H1 (cell line): ENCODE results near the gene ANKRD29. TPM values are rescaled to one million over a fixed set of nuclear protein-coding genes. Genes with fewer than 3 reads are reported as not detected.

Experiments used
- CTCF ChIA-PET: fragments of 300-600 bp; sonication (Branson Sonifier 250); formaldehyde crosslinking; loops from one replicate; lab custom pipeline; 2021; ENCODE audit not compliant: partially characterized antibody; lab: Charles Lee
- POLR2A ChIA-PET: fragments of 300-600 bp; sonication (Branson Sonifier 250); formaldehyde crosslinking; loops from one replicate; lab custom pipeline; 2021; ENCODE audit warnings: inconsistent platforms; ENCODE audit not compliant: partially characterized antibody; lab: Charles Lee
- DNase-seq, 2 experiments: peaks; one replicate each; pipeline versions ENCODE4 v3.0.0 to v3.0.0-alpha.2; 2010 to 2022; ENCODE audit warnings: low spot score in 2 of 2, low read depth in 1 of 2, mixed read lengths in 1 of 2
- FAIRE-seq: peaks from 2 replicates; lab custom pipeline; 2011; peaks lifted over from hg19 to GRCh38; lab: Jason Lieb, UNC
- H2AFZ ChIP-seq: 2 replicates; pipeline ENCODE4 v1.8.1; 2012; ENCODE audit warnings: low read length, inconsistent platforms
- H2AK5ac ChIP-seq: 2 replicates; pipeline ENCODE4 v1.6.1; 2013; ENCODE audit warnings: low read depth, low read length
- H2BK120ac ChIP-seq: replicated peaks from 2 replicates; pipeline ENCODE3; 2013; ENCODE audit warnings: low read depth, low read length, inconsistent platforms
- H2BK12ac ChIP-seq: 2 replicates; pipeline ENCODE4 v1.6.1; 2013; ENCODE audit warnings: low read depth, low read length
- H2BK15ac ChIP-seq: 2 replicates; pipeline ENCODE4 v1.6.1; 2013; ENCODE audit warnings: low read length
- H2BK20ac ChIP-seq: 2 replicates; pipeline ENCODE4 v1.6.1; 2013; ENCODE audit warnings: low read length
- H2BK5ac ChIP-seq: 2 replicates; pipeline ENCODE4 v1.6.1; 2013; ENCODE audit warnings: low read depth, low read length
- H3K14ac ChIP-seq: 2 replicates; pipeline ENCODE4 v1.6.1; 2013; ENCODE audit warnings: inconsistent platforms; ENCODE audit not compliant: insufficient read length
- H3K18ac ChIP-seq: 2 replicates; pipeline ENCODE4 v1.6.1; 2013; ENCODE audit warnings: low read length; ENCODE audit errors: extremely low read depth
- H3K23ac ChIP-seq: 2 replicates; pipeline ENCODE4 v1.6.1; 2013; ENCODE audit warnings: inconsistent platforms; ENCODE audit not compliant: insufficient read length
- H3K23me2 ChIP-seq: 2 replicates; pipeline ENCODE4 v1.6.1; 2013; ENCODE audit warnings: low read depth, low read length
- H3K27ac ChIP-seq: 2 replicates; pipeline ENCODE4 v1.6.1; 2011; ENCODE audit warnings: low read depth, low read length, inconsistent platforms
- H3K27me3 ChIP-seq, 4 experiments: replicated peaks in 1 of 4; 1 replicate in 1 of 4; 2 replicates in 3 of 4; pipeline versions ENCODE4 v1.6.1 to v1.8.1; 2011 to 2013; ENCODE audit warnings: low read length in 3 of 4, mild to moderate bottlenecking in 3 of 4, inconsistent platforms in 2 of 4, mixed read lengths in 2 of 4, moderate library complexity in 1 of 4; ENCODE audit not compliant: control insufficient read depth in 3 of 4, insufficient read depth in 3 of 4; ENCODE audit errors: extremely low read depth in 1 of 4
- H3K36me3 ChIP-seq, 4 experiments: 2 replicates each; pipeline versions ENCODE4 v1.6.1 to v1.8.1; 2011 to 2013; ENCODE audit warnings: mild to moderate bottlenecking in 4 of 4, low read length in 3 of 4, moderate library complexity in 2 of 4, control low read depth in 1 of 4, inconsistent platforms in 1 of 4; ENCODE audit not compliant: insufficient read depth in 4 of 4, control insufficient read depth in 2 of 4
- H3K4ac ChIP-seq: replicated peaks from 2 replicates; pipeline ENCODE3; 2013; ENCODE audit warnings: low read length, low read depth, mixed read lengths, inconsistent platforms; ENCODE audit not compliant: insufficient read length
- H3K4me1 ChIP-seq, 4 experiments: replicated peaks in 1 of 4; 1 replicate in 1 of 4; 2 replicates in 3 of 4; pipeline versions ENCODE4 v1.6.1 to v1.8.1; 2011 to 2013; ENCODE audit warnings: low read length in 3 of 4, inconsistent platforms in 2 of 4, mixed read lengths in 1 of 4; ENCODE audit not compliant: insufficient read depth in 4 of 4, control insufficient read depth in 3 of 4
- H3K4me2 ChIP-seq, 2 experiments: 2 replicates each; pipeline versions ENCODE4 v1.6.1 to v1.8.1; 2011 to 2013; ENCODE audit warnings: low read depth in 2 of 2, low read length in 2 of 2, control low read depth in 1 of 2, inconsistent platforms in 1 of 2, mild to moderate bottlenecking in 1 of 2; ENCODE audit not compliant: insufficient read depth in 1 of 2
- H3K4me3 ChIP-seq, 4 experiments: fragments of 200-600, 300-600 bp in 1 of 4; sonication (generic), shearing (Covaris generic), sonication (Bioruptor Twin) in 1 of 4; 2 replicates each; pipeline versions ENCODE4 v1.5.1 to v1.8.1; 2011 to 2016; ENCODE audit warnings: low read length in 4 of 4, low read depth in 3 of 4, control low read depth in 2 of 4, inconsistent platforms in 2 of 4, mild to moderate bottlenecking in 2 of 4, mixed read lengths in 1 of 4, moderate library complexity in 1 of 4; ENCODE audit not compliant: insufficient read depth in 2 of 4; ENCODE audit errors: extremely low read depth in 1 of 4
- H3K56ac ChIP-seq: replicated peaks from 2 replicates; pipeline ENCODE3; 2013; ENCODE audit warnings: low read depth, mild to moderate bottlenecking, mixed read lengths, low read length, inconsistent platforms; ENCODE audit not compliant: insufficient read length
- H3K79me1 ChIP-seq: 2 replicates; pipeline ENCODE4 v1.6.1; 2013; ENCODE audit warnings: low read depth, low read length, control low read depth
- H3K79me2 ChIP-seq, 2 experiments: 2 replicates each; pipeline versions ENCODE4 v1.6.1 to v1.8.1; 2012 to 2013; ENCODE audit warnings: low read length in 2 of 2, mild to moderate bottlenecking in 2 of 2, inconsistent platforms in 1 of 2; ENCODE audit not compliant: insufficient read depth in 2 of 2, control insufficient read depth in 1 of 2
- H3K9ac ChIP-seq, 4 experiments: replicated peaks in 1 of 4; 1 replicate in 1 of 4; 2 replicates in 3 of 4; pipeline versions ENCODE4 v1.6.1 to v1.8.1; 2011 to 2013; ENCODE audit warnings: low read depth in 3 of 4, low read length in 3 of 4, control low read depth in 2 of 4, mild to moderate bottlenecking in 2 of 4, moderate library complexity in 2 of 4, inconsistent platforms in 1 of 4; ENCODE audit errors: extremely low read depth in 1 of 4
- H3K9me3 ChIP-seq, 2 experiments: 2 replicates each; pipeline versions ENCODE4 v1.6.1 to v1.8.1; 2012 to 2013; ENCODE audit warnings: mild to moderate bottlenecking in 2 of 2, moderate library complexity in 2 of 2, control low read depth in 1 of 2, inconsistent platforms in 1 of 2, low read depth in 1 of 2, low read length in 1 of 2, mixed read lengths in 1 of 2; ENCODE audit not compliant: insufficient read depth in 2 of 2
- H4K20me1 ChIP-seq, 2 experiments: replicated peaks in 1 of 2; 2 replicates each; pipeline versions ENCODE3 to v1.8.1; 2011 to 2013; ENCODE audit warnings: inconsistent platforms in 2 of 2, low read length in 2 of 2, mild to moderate bottlenecking in 1 of 2; ENCODE audit not compliant: insufficient read depth in 2 of 2, control insufficient read depth in 1 of 2
- H4K5ac ChIP-seq: 2 replicates; pipeline ENCODE4 v1.6.1; 2013; ENCODE audit warnings: low read length, low read depth, mixed read lengths, inconsistent platforms; ENCODE audit not compliant: insufficient read length
- H4K8ac ChIP-seq: 2 replicates; pipeline ENCODE4 v1.8.0; 2013; ENCODE audit warnings: mild to moderate bottlenecking, moderate library complexity, low read length, inconsistent platforms; ENCODE audit not compliant: insufficient read depth; ENCODE audit errors: extremely low read depth
- H4K91ac ChIP-seq: replicated peaks from 2 replicates; pipeline ENCODE3; 2013; ENCODE audit warnings: low read length, mixed read lengths, inconsistent platforms; ENCODE audit not compliant: insufficient read length
- TAF1 ChIP-seq: IDR thresholded peaks from 2 replicates; pipeline ENCODE4 v1.6.1; 2011; ENCODE audit warnings: mild to moderate bottlenecking, low read depth, low read length
- WGBS, 2 experiments: shearing (Covaris generic) in 1 of 2; methylation state at CpG; one replicate each; pipeline versions ENCODE4 v1.1.6 to v1.1.7; 2013 to 2015; ENCODE audit warnings: low lambda C conversion rate in 2 of 2, mixed read lengths in 2 of 2, inconsistent platforms in 1 of 2, low coverage in 1 of 2, missing lambda C conversion rate in 1 of 2; ENCODE audit not compliant: insufficient replicate concordance in 2 of 2, insufficient coverage in 1 of 2, insufficient read length in 1 of 2; ENCODE audit errors: extremely low coverage in 1 of 2, missing lambda C conversion rate in 1 of 2; 5-methylcytosine and 5-hydroxymethylcytosine counted together
- polyA plus RNA-seq, 7 experiments: library from polyadenylated mRNA; depleted of rRNA in 3 of 7; stranded (reverse) in 5 of 7; unstranded in 2 of 7; fragments of >200 nt in 5 of 7; fragments of 200-250 nt in 2 of 7; gene quantifications; 1 replicate in 5 of 7; 2 replicates in 1 of 7; 4 replicates in 1 of 7; pipeline versions ENCODE4 v1.2.1 to v1.2.3, GENCODE V29; 2011 to 2013; ENCODE audit warnings: missing spikeins in 2 of 7, mixed read lengths in 2 of 7
- total RNA-seq: library from RNA; stranded (reverse); fragmentation: NEBNext Ultra II Directional; extraction: Animal tissue kit (Norgen Biotek cat#: 25700); gene quantifications from 2 replicates; pipeline ENCODE4 v1.2.1, GENCODE V29; 2021

ANKRD29 gene
- total and polyA plus RNA-seq, 2 of the 8 experiments (the other 6 are each of a cell fraction or from before 2014, with no cell fraction given) = 3.0 to 7.3 TPM

GRCh38 chr18:23682472-23682871 lies 19.8 kb upstream of the ANKRD29 start:
- H2AK5ac ChIP-seq = no peak overlapping the region
- no peaks in the 10 kb centered on the region for H3K79me1 ChIP-seq
- H2BK12ac ChIP-seq = no peak overlapping the region
- H2BK20ac ChIP-seq = no peak overlapping the region
- FAIRE-seq = no peak
- DNase-seq = no peak
- no peak overlapping the region for H3K23ac ChIP-seq
- no peak overlapping the region for H3K56ac ChIP-seq
- no peak overlapping the region for H2BK15ac ChIP-seq
- TF ChIP-seq TAF1 = no peak
- H3K27me3 ChIP-seq = no peaks in the 10 kb centered on the region
- CTCF ChIA-PET = interaction anchor here (1.3 kb wide), 1 partner anchor 20 kb away, joined by 5 read pairs; no protein-coding TSS in a partner anchor
- H3K9me3 ChIP-seq = no peaks in the 10 kb centered on the region
- no peak overlapping the region for H2BK120ac ChIP-seq
- no peak overlapping the region for H2BK5ac ChIP-seq
- WGBS, 2 experiments = 90% methylated on average over 1 of the region's 1 CpG; no CpG with 5 or more reads in 1 of the 2 experiments
- POLR2A ChIA-PET = no interaction called here
- no peaks in the 10 kb centered on the region for H4K20me1 ChIP-seq
- no peak overlapping the region for H3K4me3 ChIP-seq
- no peaks in the 10 kb centered on the region for H3K36me3 ChIP-seq
- no peak overlapping the region for H4K8ac ChIP-seq
- H3K4ac ChIP-seq = no peak overlapping the region
- H3K79me2 ChIP-seq = no peaks in the 10 kb centered on the region
- H3K4me1 ChIP-seq = no peaks in the 10 kb centered on the region
- H4K5ac ChIP-seq = no peak overlapping the region
- H3K4me2 ChIP-seq = no peak overlapping the region
- H3K9ac ChIP-seq = no peak overlapping the region
- no peak overlapping the region for H3K27ac ChIP-seq
- H3K23me2 ChIP-seq = no peaks in the 10 kb centered on the region
- 0 out of 2 replicates have a peak overlapping the region, but pooled peaks have one; percentile 29 for H2AFZ ChIP-seq
- no peak overlapping the region for H3K14ac ChIP-seq
- H4K91ac ChIP-seq = no peak overlapping the region
- H3K18ac ChIP-seq = no peak overlapping the region
